IMR-90 (cell line): ENCODE measurements around the gene BET1L. TPM values are rescaled to one million over a fixed set of nuclear protein-coding genes. Genes with fewer than 3 reads are reported as not detected.

Source experiments
- ATAC-seq: fragments of 200-7000 bp; cut with Tn5 transposase; 2 replicates; pipeline ENCODE4 v1.9.1; 2020; ENCODE audit warnings: low read depth, mild to moderate bottlenecking, moderate library complexity
- BruUV-seq: library from RNA; stranded (reverse); fragments of 400-500 nt; replicated peaks from 2 replicates; lab custom pipeline; 2021; lab: Mats Ljungman, UMichigan
- CTCF ChIA-PET: fragments of 300-600 bp; formaldehyde crosslinking; extraction: SDS; loops from one replicate; lab custom pipeline; 2021; ENCODE audit warnings: antibody characterized with exemption; lab: Yijun Ruan, JAX
- POLR2A ChIA-PET: fragments of 300-600 bp; sonication (Branson Sonifier 250); formaldehyde crosslinking; loops from one replicate; lab custom pipeline; 2022; ENCODE audit warnings: antibody characterized with exemption; ENCODE audit not compliant: unreplicated experiment; lab: Charles Lee
- DNase-seq: peaks from one replicate; pipeline ENCODE4 v3.0.0; 2013
- H2AFZ ChIP-seq: replicated peaks from 2 replicates; pipeline ENCODE3; 2013; ENCODE audit warnings: low read length, mild to moderate bottlenecking; ENCODE audit not compliant: poor library complexity
- H2AK5ac ChIP-seq: 2 replicates; pipeline ENCODE4 v1.6.1; 2013; ENCODE audit warnings: low read depth, low read length, inconsistent platforms
- H2AK9ac ChIP-seq: replicated peaks from 2 replicates; pipeline ENCODE3; 2013; ENCODE audit warnings: mild to moderate bottlenecking, low read depth, low read length, moderate library complexity; ENCODE audit not compliant: poor library complexity
- H2BK120ac ChIP-seq: 2 replicates; pipeline ENCODE4 v1.6.1; 2013; ENCODE audit warnings: low read depth, low read length, inconsistent platforms
- H2BK15ac ChIP-seq: 3 replicates; pipeline ENCODE4 v1.6.1; 2013; ENCODE audit warnings: low read depth, low read length, inconsistent platforms
- H2BK20ac ChIP-seq: 2 replicates; pipeline ENCODE4 v1.6.1; 2013; ENCODE audit warnings: low read depth, mild to moderate bottlenecking, inconsistent platforms, low read length, moderate library complexity
- H2BK5ac ChIP-seq: 2 replicates; pipeline ENCODE4 v1.6.1; 2013; ENCODE audit warnings: mild to moderate bottlenecking, low read depth, low read length, inconsistent platforms; ENCODE audit not compliant: poor library complexity, severe bottlenecking
- H3K14ac ChIP-seq: replicated peaks from 2 replicates; pipeline ENCODE4 v1.6.1; 2013; ENCODE audit warnings: low read depth, low read length, inconsistent platforms
- H3K18ac ChIP-seq: 2 replicates; pipeline ENCODE4 v1.6.1; 2013; ENCODE audit warnings: low read depth, low read length, control low read depth
- H3K23ac ChIP-seq: 2 replicates; pipeline ENCODE4 v1.6.1; 2013; ENCODE audit warnings: low read depth, low read length, inconsistent platforms
- H3K27ac ChIP-seq: 2 replicates; pipeline ENCODE4 v1.5.1; 2013; ENCODE audit warnings: mild to moderate bottlenecking, control low read depth, low read length; ENCODE audit not compliant: insufficient read depth
- H3K27me3 ChIP-seq: 2 replicates; pipeline ENCODE4 v1.6.1; 2013; ENCODE audit warnings: low read length; ENCODE audit not compliant: control insufficient read depth, insufficient read depth
- H3K36me3 ChIP-seq: 2 replicates; pipeline ENCODE4 v1.6.1; 2013; ENCODE audit warnings: low read length, mixed read lengths; ENCODE audit not compliant: control insufficient read depth, insufficient read depth
- H3K4ac ChIP-seq: 2 replicates; pipeline ENCODE4 v1.6.1; 2013; ENCODE audit warnings: low read depth, low read length, inconsistent platforms
- H3K4me1 ChIP-seq: 2 replicates; pipeline ENCODE4 v1.6.1; 2013; ENCODE audit warnings: low read length, mixed read lengths; ENCODE audit not compliant: control insufficient read depth, insufficient read depth
- H3K4me2 ChIP-seq: 2 replicates; pipeline ENCODE4 v1.6.1; 2013; ENCODE audit warnings: low read depth, mild to moderate bottlenecking, control low read depth, low read length, moderate library complexity
- H3K4me3 ChIP-seq: 2 replicates; pipeline ENCODE4 v1.5.1; 2013; ENCODE audit warnings: low read depth, mild to moderate bottlenecking, control low read depth, low read length, moderate library complexity; ENCODE audit not compliant: insufficient read depth
- H3K56ac ChIP-seq: 2 replicates; pipeline ENCODE4 v1.6.1; 2013; ENCODE audit warnings: low read length, inconsistent platforms; ENCODE audit not compliant: insufficient read depth; ENCODE audit errors: extremely low read depth
- H3K79me1 ChIP-seq, 2 experiments: 2 replicates each; pipeline ENCODE4 v1.6.1; 2013; ENCODE audit warnings: low read length in 2 of 2, inconsistent platforms in 1 of 2, low read depth in 1 of 2
- H3K9ac ChIP-seq: 2 replicates; pipeline ENCODE4 v1.6.1; 2013; ENCODE audit warnings: low read depth, low read length, control low read depth
- H3K9me1 ChIP-seq: 2 replicates; pipeline ENCODE4 v1.6.1; 2013; ENCODE audit warnings: low read length, inconsistent platforms; ENCODE audit not compliant: insufficient read depth
- H3K9me3 ChIP-seq: 2 replicates; pipeline ENCODE4 v1.6.1; 2013; ENCODE audit warnings: low read length; ENCODE audit not compliant: control insufficient read depth, insufficient read depth
- H4K20me1 ChIP-seq: 2 replicates; pipeline ENCODE4 v1.6.1; 2013; ENCODE audit warnings: low read length, inconsistent platforms; ENCODE audit not compliant: insufficient read depth
- H4K5ac ChIP-seq: 2 replicates; pipeline ENCODE4 v1.6.1; 2013; ENCODE audit warnings: mild to moderate bottlenecking, low read depth, low read length, control low read depth
- H4K8ac ChIP-seq, 2 experiments: 2 replicates each; pipeline ENCODE4 v1.6.1; 2013; ENCODE audit warnings: low read depth in 2 of 2, low read length in 2 of 2, control low read depth in 1 of 2, inconsistent platforms in 1 of 2
- H4K91ac ChIP-seq: 2 replicates; pipeline ENCODE4 v1.6.1; 2013; ENCODE audit warnings: low read depth, low read length, inconsistent platforms; ENCODE audit not compliant: insufficient read depth
- BHLHE40 ChIP-seq: fragments of 150-350 bp; IDR thresholded peaks from 2 replicates; pipeline ENCODE4 v1.6.1; 2016; ENCODE audit warnings: mild to moderate bottlenecking, low read depth, low read length
- CEBPB ChIP-seq: IDR thresholded peaks from 2 replicates; pipeline ENCODE4 v1.6.1; 2012; ENCODE audit warnings: low read depth, low read length, improper control_type of control experiment
- CHD1 ChIP-seq: IDR thresholded peaks from 2 replicates; pipeline ENCODE4 v1.6.1; 2012; ENCODE audit warnings: low read depth, low read length, improper control_type of control experiment
- FOS ChIP-seq: fragments of 150-350 bp; IDR thresholded peaks from 2 replicates; pipeline ENCODE4 v1.6.1; 2016; ENCODE audit warnings: low read depth, low read length
- MAFK ChIP-seq: IDR thresholded peaks from 2 replicates; pipeline ENCODE4 v1.6.1; 2012; ENCODE audit warnings: low read depth, low read length, improper control_type of control experiment
- MAZ ChIP-seq: IDR thresholded peaks from 2 replicates; pipeline ENCODE4 v1.6.1; 2012; ENCODE audit warnings: low read depth, mild to moderate bottlenecking, low read length, improper control_type of control experiment, moderate library complexity, borderline replicate concordance
- MXI1 ChIP-seq: IDR thresholded peaks from 2 replicates; pipeline ENCODE4 v1.6.1; 2012; ENCODE audit warnings: low read depth, mild to moderate bottlenecking, low read length, moderate library complexity, borderline replicate concordance
- NFE2L2 ChIP-seq: fragments of 150-350 bp; IDR thresholded peaks from 2 replicates; pipeline ENCODE4 v1.6.1; 2016; ENCODE audit warnings: low read depth, mild to moderate bottlenecking, low read length
- POLR2A ChIP-seq: IDR thresholded peaks from 2 replicates; pipeline ENCODE4 v1.6.1; 2012; ENCODE audit warnings: mild to moderate bottlenecking, low read depth, low read length
- RAD21 ChIP-seq: IDR thresholded peaks from 2 replicates; pipeline ENCODE4 v1.6.1; 2012; ENCODE audit warnings: low read length, improper control_type of control experiment
- RCOR1 ChIP-seq: IDR thresholded peaks from 2 replicates; pipeline ENCODE4 v1.6.1; 2012; ENCODE audit warnings: mild to moderate bottlenecking, low read length, improper control_type of control experiment; ENCODE audit not compliant: insufficient replicate concordance
- RFX5 ChIP-seq: IDR thresholded peaks from 2 replicates; pipeline ENCODE4 v1.8.0; 2012; ENCODE audit warnings: low read depth, mild to moderate bottlenecking, low read length, moderate library complexity
- SMC3 ChIP-seq: fragments of 150-350 bp; IDR thresholded peaks from 2 replicates; pipeline ENCODE4 v1.6.1; 2016; ENCODE audit warnings: low read depth, mild to moderate bottlenecking, antibody characterized with exemption, low read length, moderate library complexity
- WGBS, 2 experiments: methylation state at CpG; one replicate each; pipeline versions ENCODE4 v1.1.5 to v1.1.7; 2013; ENCODE audit warnings: missing lambda C conversion rate in 2 of 2; ENCODE audit not compliant: insufficient read length in 1 of 2; ENCODE audit errors: extremely low coverage in 2 of 2; 5-methylcytosine and 5-hydroxymethylcytosine counted together
- dilution Hi-C: fragments of 300-500 bp; cut with HindIII; formaldehyde crosslinking; loops from one replicate; pipeline ENCODE4 v1.14.3; 2018; ENCODE audit warnings: low sequenced_read_pairs; ENCODE audit not compliant: unreplicated experiment
- in situ Hi-C: fragments of 300-500 bp; cut with MboI; formaldehyde crosslinking; loops from 3 replicates; pipeline ENCODE4 v1.14.3; 2019; ENCODE audit warnings: low sequenced_read_pairs, inconsistent platforms, mixed read lengths
- intact Hi-C: fragments of 100-400 bp; cut with micrococcal nuclease; formaldehyde crosslinking; loops from 2 replicates; pipeline ENCODE4 v1.10.0; 2022
- polyA plus RNA-seq, 3 experiments: library from polyadenylated mRNA; depleted of rRNA; stranded (reverse); fragments of >200 nt; gene quantifications; 2 replicates each; pipeline ENCODE4 v1.2.3, GENCODE V29; 2012; ENCODE audit warnings: low replicate concordance in 1 of 3
- total RNA-seq: library from RNA; depleted of rRNA; stranded (reverse); fragments of >200 nt; gene quantifications from 2 replicates; pipeline ENCODE4 v1.2.3, GENCODE V29; 2012
- TF ChIP-seq, protein P1 (sequence below): fragments of 150-350 bp; IDR thresholded peaks from 2 replicates; pipeline ENCODE4 v1.6.1; 2016; ENCODE audit warnings: low read depth, mild to moderate bottlenecking, low read length, moderate library complexity, borderline replicate concordance
- TF ChIP-seq, protein P2 (sequence below): conservative IDR thresholded peaks from 2 replicates; pipeline ENCODE4 v1.5.1; 2012; ENCODE audit warnings: mild to moderate bottlenecking, low read depth, low read length, improper control_type of control experiment
- TF ChIP-seq, protein P3 (sequence below): fragments of 150-350 bp; IDR thresholded peaks from 2 replicates; pipeline ENCODE4 v1.6.1; 2017; ENCODE audit warnings: mild to moderate bottlenecking, antibody characterized with exemption, low read length, low read depth

Gene BET1L
- total and polyA plus RNA-seq, 2 of the 4 experiments (the other 2 are of a cell fraction) = 10.8 to 90.7 TPM

DNA sequence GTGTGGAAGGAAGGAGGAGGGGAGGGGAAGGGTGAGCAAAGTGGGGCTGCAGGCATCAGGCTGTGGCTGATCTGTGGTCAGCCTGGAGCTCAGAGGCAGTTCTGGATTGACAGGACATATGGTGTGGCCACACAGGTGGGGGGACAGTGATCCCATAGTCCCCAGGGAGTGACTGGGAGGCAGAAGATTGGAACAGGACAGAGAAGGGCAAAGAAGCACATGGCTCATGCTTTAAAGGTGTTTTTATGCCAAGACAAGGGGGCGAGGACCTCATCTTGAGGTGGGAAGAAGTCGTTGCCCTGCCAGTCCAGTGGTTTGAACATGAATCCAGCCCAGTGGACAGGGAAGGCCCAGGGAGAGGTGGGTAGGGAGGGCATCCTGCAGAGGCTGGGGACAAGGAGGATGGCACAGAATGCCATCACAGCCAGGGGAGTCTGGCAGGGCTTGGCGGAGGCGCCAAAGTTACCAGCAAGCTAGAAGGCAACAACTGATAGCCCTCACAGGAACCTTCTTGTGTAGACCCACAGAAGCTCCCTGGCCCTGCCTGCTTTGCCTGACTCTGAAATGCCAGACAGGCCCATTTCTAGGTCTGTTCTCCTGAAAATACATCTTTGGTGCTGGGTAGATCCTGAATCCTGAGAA, 3.1 kb downstream of the BET1L start:
- Histone ChIP-seq H3K36me3 (peaks cover 45% of the 10 kb centered on the region), H3K4me3 (no peak overlapping the region), H3K23ac (no peak overlapping the region), H3K9ac (no peak overlapping the region), H3K4me2 (no peak overlapping the region), H2AFZ (no peak overlapping the region), H2BK15ac (no peak overlapping the region), H3K9me3 (no peaks in the 10 kb centered on the region), H3K27ac (no peak overlapping the region), H4K20me1 (peaks cover 70% of the 10 kb centered on the region), H3K14ac (no peak overlapping the region), H2BK20ac (no peak overlapping the region), H4K91ac (no peak overlapping the region), H3K56ac (no peak overlapping the region), H2AK9ac (no peak overlapping the region), H3K27me3 (no peaks in the 10 kb centered on the region), H2BK120ac (no peak overlapping the region), H3K4ac (no peak overlapping the region), H3K18ac (no peak overlapping the region), H3K4me1 (peaks cover 9% of the 10 kb centered on the region; the same call in 1 of the 2 replicates), H4K8ac (no peak overlapping the region), H2BK5ac (no peak overlapping the region), H3K9me1 (peaks cover 28% of the 10 kb centered on the region), H3K79me1 (peaks cover 31 to 76% of the 10 kb centered on the region in 2 experiments; a peak in 3 of 4 replicates), H4K5ac (no peak overlapping the region), H2AK5ac (no peak overlapping the region)
- TF ChIP-seq POLR2A (no peak), BHLHE40 (no peak), CHD1 (no peak), FOS (no peak), RFX5 (no peak), SMC3 (no peak), RAD21 (no peak), CEBPB (no peak), NFE2L2 (no peak), MAFK (no peak), MXI1 (no peak), RCOR1 (no peak), MAZ (no peak)
- TF ChIP-seq, protein P1, sequence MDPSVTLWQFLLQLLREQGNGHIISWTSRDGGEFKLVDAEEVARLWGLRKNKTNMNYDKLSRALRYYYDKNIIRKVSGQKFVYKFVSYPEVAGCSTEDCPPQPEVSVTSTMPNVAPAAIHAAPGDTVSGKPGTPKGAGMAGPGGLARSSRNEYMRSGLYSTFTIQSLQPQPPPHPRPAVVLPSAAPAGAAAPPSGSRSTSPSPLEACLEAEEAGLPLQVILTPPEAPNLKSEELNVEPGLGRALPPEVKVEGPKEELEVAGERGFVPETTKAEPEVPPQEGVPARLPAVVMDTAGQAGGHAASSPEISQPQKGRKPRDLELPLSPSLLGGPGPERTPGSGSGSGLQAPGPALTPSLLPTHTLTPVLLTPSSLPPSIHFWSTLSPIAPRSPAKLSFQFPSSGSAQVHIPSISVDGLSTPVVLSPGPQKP = no peak
- TF ChIP-seq, protein P2, sequence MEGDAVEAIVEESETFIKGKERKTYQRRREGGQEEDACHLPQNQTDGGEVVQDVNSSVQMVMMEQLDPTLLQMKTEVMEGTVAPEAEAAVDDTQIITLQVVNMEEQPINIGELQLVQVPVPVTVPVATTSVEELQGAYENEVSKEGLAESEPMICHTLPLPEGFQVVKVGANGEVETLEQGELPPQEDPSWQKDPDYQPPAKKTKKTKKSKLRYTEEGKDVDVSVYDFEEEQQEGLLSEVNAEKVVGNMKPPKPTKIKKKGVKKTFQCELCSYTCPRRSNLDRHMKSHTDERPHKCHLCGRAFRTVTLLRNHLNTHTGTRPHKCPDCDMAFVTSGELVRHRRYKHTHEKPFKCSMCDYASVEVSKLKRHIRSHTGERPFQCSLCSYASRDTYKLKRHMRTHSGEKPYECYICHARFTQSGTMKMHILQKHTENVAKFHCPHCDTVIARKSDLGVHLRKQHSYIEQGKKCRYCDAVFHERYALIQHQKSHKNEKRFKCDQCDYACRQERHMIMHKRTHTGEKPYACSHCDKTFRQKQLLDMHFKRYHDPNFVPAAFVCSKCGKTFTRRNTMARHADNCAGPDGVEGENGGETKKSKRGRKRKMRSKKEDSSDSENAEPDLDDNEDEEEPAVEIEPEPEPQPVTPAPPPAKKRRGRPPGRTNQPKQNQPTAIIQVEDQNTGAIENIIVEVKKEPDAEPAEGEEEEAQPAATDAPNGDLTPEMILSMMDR = no peak
- TF ChIP-seq, protein P3, sequence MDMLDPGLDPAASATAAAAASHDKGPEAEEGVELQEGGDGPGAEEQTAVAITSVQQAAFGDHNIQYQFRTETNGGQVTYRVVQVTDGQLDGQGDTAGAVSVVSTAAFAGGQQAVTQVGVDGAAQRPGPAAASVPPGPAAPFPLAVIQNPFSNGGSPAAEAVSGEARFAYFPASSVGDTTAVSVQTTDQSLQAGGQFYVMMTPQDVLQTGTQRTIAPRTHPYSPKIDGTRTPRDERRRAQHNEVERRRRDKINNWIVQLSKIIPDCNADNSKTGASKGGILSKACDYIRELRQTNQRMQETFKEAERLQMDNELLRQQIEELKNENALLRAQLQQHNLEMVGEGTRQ = no peak
- 93% methylated on average over 3 of the region's 4 CpGs; no CpG with 5 or more reads in 1 of the 2 experiments for WGBS, 2 experiments
- intact Hi-C loops = no loop called here
- in situ Hi-C loops = no loop called here
- DNase-seq (no peak), ATAC-seq (no peak)
- no TSS peak for BruUV-seq
- ChIA-PET POLR2A (no interaction called here), CTCF (interaction anchor here (0.6 kb wide), 1 partner anchor 97 kb away, joined by 3 read pairs; no protein-coding TSS in a partner anchor)
- dilution Hi-C loops = no loop called here
